Osteoblast (primary cell): ENCODE results near the gene CAB39L. TPM values are rescaled to one million over a fixed set of nuclear protein-coding genes. Genes with fewer than 3 reads are reported as not detected.
A peak's percentile ranks its signal among the peaks of the same experiment; 100 is the strongest.

Experiments used
- DNase-seq: peaks from one replicate; pipeline ENCODE4 v3.0.0; 2011; ENCODE audit warnings: low spot score, mixed read lengths; ENCODE audit not compliant: insufficient read length; ENCODE audit errors: missing footprints
- H2AFZ ChIP-seq: 2 replicates; pipeline ENCODE4 v1.6.0; 2011; ENCODE audit warnings: mild to moderate bottlenecking, low read length
- H3K27ac ChIP-seq: 2 replicates; pipeline ENCODE4 v1.5.1; 2011; ENCODE audit warnings: mild to moderate bottlenecking, low read depth, low read length, moderate library complexity
- H3K27me3 ChIP-seq: 2 replicates; pipeline ENCODE4 v1.6.0; 2012; ENCODE audit warnings: mild to moderate bottlenecking, control low read depth, inconsistent platforms, low read length, moderate library complexity; ENCODE audit not compliant: insufficient read depth
- H3K36me3 ChIP-seq: 2 replicates; pipeline ENCODE4 v1.5.1; 2011; ENCODE audit warnings: mild to moderate bottlenecking, low read length, control low read depth, moderate library complexity; ENCODE audit not compliant: insufficient read depth
- H3K4me1 ChIP-seq: 2 replicates; pipeline ENCODE4 v1.5.1; 2011; ENCODE audit warnings: mild to moderate bottlenecking, low read length, control low read depth, moderate library complexity; ENCODE audit not compliant: insufficient read depth
- H3K4me2 ChIP-seq: 2 replicates; pipeline ENCODE4 v1.6.0; 2011; ENCODE audit warnings: mild to moderate bottlenecking, low read length; ENCODE audit not compliant: insufficient read depth
- H3K4me3 ChIP-seq: fragments of 200-600 bp; sonication (generic); 3 replicates; pipeline ENCODE4 v1.5.1; 2012; ENCODE audit warnings: mild to moderate bottlenecking, low read length, inconsistent platforms; ENCODE audit not compliant: insufficient read depth
- H3K79me2 ChIP-seq: 2 replicates; pipeline ENCODE4 v1.6.0; 2012; ENCODE audit warnings: mild to moderate bottlenecking, low read length, control low read depth, inconsistent platforms; ENCODE audit not compliant: insufficient read depth
- H3K9me3 ChIP-seq: 2 replicates; pipeline ENCODE4 v1.5.1; 2011; ENCODE audit warnings: low read depth, low read length, control low read depth
- H4K20me1 ChIP-seq: 2 replicates; pipeline ENCODE4 v1.6.0; 2012; ENCODE audit warnings: mild to moderate bottlenecking, low read length, control low read depth; ENCODE audit not compliant: insufficient read depth
- CTCF ChIP-seq: IDR thresholded peaks from 2 replicates; pipeline ENCODE4 v1.5.1; 2011; ENCODE audit warnings: mild to moderate bottlenecking, low read depth, low read length, moderate library complexity; ENCODE audit errors: extremely low read depth
- total RNA-seq: library from RNA; depleted of rRNA; stranded (reverse); fragments of >200 nt; gene quantifications from 2 replicates; pipeline ENCODE4 v1.2.3, GENCODE V29; 2012

The CAB39L gene
- total RNA-seq, 1 donor, result 12.3 TPM

GRCh38 chr13:49454388-49455006, 10.6 kb upstream of the CAB39L start:
- Histone ChIP-seq H3K9me3 (no peaks in the 10 kb centered on the region), H3K79me2 (peaks cover 7% of the 10 kb centered on the region), H3K4me2 (peak overlapping the region; percentile 14), H3K4me3 (no peak overlapping the region), H3K4me1 (peaks cover 6% of the 10 kb centered on the region), H2AFZ (no peak overlapping the region), H3K36me3 (no peaks in the 10 kb centered on the region), H3K27ac (no peak overlapping the region), H3K27me3 (no peaks in the 10 kb centered on the region), H4K20me1 (no peaks in the 10 kb centered on the region)
- TF ChIP-seq CTCF, result no peak
- no peak for DNase-seq

GRCh38 chr13:49453465-49453864, 9.6 kb upstream of the CAB39L start:
- Histone ChIP-seq H3K79me2 (peaks cover 11% of the 10 kb centered on the region), H2AFZ (no peak overlapping the region), H3K27ac (no peak overlapping the region), H3K4me2 (no peak overlapping the region), H3K27me3 (no peaks in the 10 kb centered on the region), H4K20me1 (no peaks in the 10 kb centered on the region), H3K36me3 (no peaks in the 10 kb centered on the region), H3K4me1 (peaks cover 6% of the 10 kb centered on the region), H3K4me3 (no peak overlapping the region), H3K9me3 (no peaks in the 10 kb centered on the region)
- no peak for DNase-seq
- no peak for TF ChIP-seq CTCF

GRCh38 chr13:49452725-49453457, 9.0 kb upstream of the CAB39L start:
- no peak for TF ChIP-seq CTCF
- no peak overlapping the region for H3K4me2 ChIP-seq
- no peak overlapping the region for H2AFZ ChIP-seq
- no peaks in the 10 kb centered on the region for H3K27me3 ChIP-seq
- no peak overlapping the region for H3K27ac ChIP-seq
- no peaks in the 10 kb centered on the region for H4K20me1 ChIP-seq
- no peak for DNase-seq
- no peak overlapping the region for H3K4me3 ChIP-seq
- no peaks in the 10 kb centered on the region for H3K9me3 ChIP-seq
- H3K4me1 ChIP-seq, result peaks cover 6% of the 10 kb centered on the region
- H3K36me3 ChIP-seq, result no peaks in the 10 kb centered on the region
- peaks cover 17% of the 10 kb centered on the region for H3K79me2 ChIP-seq

DNA sequence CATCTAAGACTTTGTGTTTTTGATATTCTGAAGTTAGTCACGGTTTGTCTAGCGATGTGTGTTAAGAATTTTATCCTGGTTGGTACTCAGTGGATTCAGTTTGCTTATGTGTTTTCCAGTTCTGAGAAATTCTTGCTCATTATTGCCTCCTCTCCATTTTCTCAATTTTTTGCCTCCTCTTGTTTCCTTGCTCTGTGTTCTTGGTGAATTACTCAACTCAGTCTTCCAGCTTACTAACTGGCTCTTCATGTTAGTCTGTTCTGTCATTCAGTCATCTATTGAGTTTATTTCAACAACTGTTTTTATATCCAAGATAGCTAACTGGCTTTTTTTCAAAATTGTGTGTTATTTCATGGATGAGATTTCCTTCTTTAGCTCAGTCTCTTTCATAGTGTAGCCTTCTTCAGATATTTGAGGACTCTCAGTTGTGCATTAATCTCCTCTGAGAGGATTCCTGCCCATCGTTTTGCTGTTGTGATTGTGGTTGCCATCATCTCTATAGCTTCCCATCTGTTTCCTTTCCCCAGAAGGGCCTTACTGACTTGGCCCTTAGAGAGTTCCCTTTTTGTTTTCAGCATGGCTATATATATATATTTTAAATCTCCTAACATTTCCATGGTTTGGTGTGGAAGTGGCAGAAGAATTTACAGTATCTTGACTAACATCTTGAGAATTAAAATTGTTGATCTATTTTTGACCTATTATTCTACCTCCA, 6.4 kb upstream of the CAB39L start:
- DNase-seq, result no peak
- Histone ChIP-seq H2AFZ (no peak overlapping the region), H4K20me1 (no peaks in the 10 kb centered on the region)

More for the DNA sequence above, 6.4 kb upstream of the CAB39L start:
- Histone ChIP-seq H3K4me1 (peaks cover 7% of the 10 kb centered on the region), H3K4me3 (no peak overlapping the region), H3K27ac (no peak overlapping the region), H3K9me3 (no peaks in the 10 kb centered on the region), H3K36me3 (no peaks in the 10 kb centered on the region), H3K4me2 (no peak overlapping the region), H3K27me3 (no peaks in the 10 kb centered on the region), H3K79me2 (peaks cover 35% of the 10 kb centered on the region)
- TF ChIP-seq CTCF, result no peak
